GM23248 (cell line): ENCODE measurements around the gene PHKA2. TPM values are rescaled to one million over a fixed set of nuclear protein-coding genes. Genes with fewer than 3 reads are reported as not detected.

ENCODE experiments used
- DNase-seq: peaks from one replicate; pipeline ENCODE4 v3.0.0-alpha.2; 2015
- H2AFZ ChIP-seq: fragments of 200-600 bp; sonication (generic); 2 replicates; pipeline ENCODE4 v1.6.1; 2016; ENCODE audit warnings: antibody characterized with exemption
- H3F3A ChIP-seq: fragments of 200-600 bp; sonication (generic); 2 replicates; pipeline ENCODE4 v1.6.1; 2016; ENCODE audit warnings: mild to moderate bottlenecking, antibody characterized with exemption, mixed run types; ENCODE audit not compliant: insufficient read depth
- H3K27ac ChIP-seq: fragments of 200-600 bp; sonication (generic); 2 replicates; pipeline ENCODE4 v1.5.1; 2016; ENCODE audit warnings: mild to moderate bottlenecking
- H3K27me3 ChIP-seq: fragments of 200-600 bp; sonication (generic); replicated peaks from 2 replicates; pipeline ENCODE4 v1.6.1; 2016; ENCODE audit warnings: mild to moderate bottlenecking; ENCODE audit not compliant: insufficient read depth
- H3K36me3 ChIP-seq: fragments of 200-600 bp; sonication (generic); 2 replicates; pipeline ENCODE4 v1.6.1; 2016; ENCODE audit warnings: low read depth, mild to moderate bottlenecking
- H3K4me1 ChIP-seq: fragments of 200-600 bp; sonication (generic); 2 replicates; pipeline ENCODE4 v1.6.1; 2016; ENCODE audit warnings: mild to moderate bottlenecking; ENCODE audit not compliant: insufficient read depth
- H3K4me2 ChIP-seq: fragments of 200-600 bp; sonication (generic); one replicate; pipeline ENCODE4 v1.6.1; 2016; ENCODE audit warnings: mild to moderate bottlenecking; ENCODE audit not compliant: unreplicated experiment
- H3K4me3 ChIP-seq: fragments of 200-600 bp; sonication (generic); 2 replicates; pipeline ENCODE4 v1.5.1; 2016; ENCODE audit warnings: mild to moderate bottlenecking
- H3K79me2 ChIP-seq: fragments of 200-600 bp; sonication (generic); 2 replicates; pipeline ENCODE4 v1.6.1; 2016; ENCODE audit warnings: mild to moderate bottlenecking; ENCODE audit not compliant: insufficient read depth
- H3K9ac ChIP-seq: fragments of 200-600 bp; sonication (generic); 2 replicates; pipeline ENCODE4 v1.6.1; 2016; ENCODE audit warnings: mild to moderate bottlenecking
- H3K9me2 ChIP-seq: fragments of 200-600 bp; sonication (generic); 2 replicates; pipeline ENCODE4 v1.6.1; 2016; ENCODE audit warnings: mixed run types, mild to moderate bottlenecking, moderate library complexity; ENCODE audit not compliant: insufficient read depth
- H3K9me3 ChIP-seq: fragments of 200-600 bp; sonication (generic); one replicate; pipeline ENCODE4 v1.6.1; 2017; ENCODE audit warnings: low read depth
- H4K20me1 ChIP-seq: fragments of 200-600 bp; sonication (generic); 2 replicates; pipeline ENCODE4 v1.6.0; 2016; ENCODE audit not compliant: insufficient read depth
- EZH2 ChIP-seq: fragments of 200-600 bp; sonication (generic); IDR thresholded peaks from 2 replicates; pipeline ENCODE4 v1.6.1; 2018; ENCODE audit warnings: antibody characterized with exemption, mild to moderate bottlenecking; ENCODE audit not compliant: insufficient read depth, poor library complexity, severe bottlenecking
- EZH2phosphoT487 ChIP-seq: fragments of 200-600 bp; sonication (generic); IDR thresholded peaks from 2 replicates; pipeline ENCODE4 v1.6.1; 2018; ENCODE audit warnings: antibody characterized with exemption, moderate library complexity, mild to moderate bottlenecking, low read depth; ENCODE audit not compliant: insufficient read depth
- WGBS, 2 experiments: methylation state at CpG; one replicate each; pipeline ENCODE4 v1.1.6; 2015 to 2017; ENCODE audit warnings: low lambda C conversion rate in 2 of 2, low coverage in 1 of 2; ENCODE audit errors: missing lambda C conversion rate in 2 of 2; 5-methylcytosine and 5-hydroxymethylcytosine counted together
- in situ Hi-C: fragments of 300-500 bp; cut with MboI; formaldehyde crosslinking; loops from 2 replicates; pipeline ENCODE4 v1.15.0; 2020
- polyA plus RNA-seq: library from polyadenylated mRNA; unstranded; fragments of >200 nt; fragmentation: Nextera tagmentation; extraction: Ambion mirVana; gene quantifications from 2 replicates; pipeline ENCODE4 v1.2.1, GENCODE V29; 2016
- total RNA-seq: library from RNA; depleted of rRNA; stranded (reverse); fragments of >200 nt; shearing (Covaris generic); gene quantifications from 2 replicates; pipeline ENCODE4 v1.2.3, GENCODE V29; 2014

PHKA2 gene
- total and polyA plus RNA-seq, 2 experiments from 2014 or later: 6.8 to 9.9 TPM

DNA sequence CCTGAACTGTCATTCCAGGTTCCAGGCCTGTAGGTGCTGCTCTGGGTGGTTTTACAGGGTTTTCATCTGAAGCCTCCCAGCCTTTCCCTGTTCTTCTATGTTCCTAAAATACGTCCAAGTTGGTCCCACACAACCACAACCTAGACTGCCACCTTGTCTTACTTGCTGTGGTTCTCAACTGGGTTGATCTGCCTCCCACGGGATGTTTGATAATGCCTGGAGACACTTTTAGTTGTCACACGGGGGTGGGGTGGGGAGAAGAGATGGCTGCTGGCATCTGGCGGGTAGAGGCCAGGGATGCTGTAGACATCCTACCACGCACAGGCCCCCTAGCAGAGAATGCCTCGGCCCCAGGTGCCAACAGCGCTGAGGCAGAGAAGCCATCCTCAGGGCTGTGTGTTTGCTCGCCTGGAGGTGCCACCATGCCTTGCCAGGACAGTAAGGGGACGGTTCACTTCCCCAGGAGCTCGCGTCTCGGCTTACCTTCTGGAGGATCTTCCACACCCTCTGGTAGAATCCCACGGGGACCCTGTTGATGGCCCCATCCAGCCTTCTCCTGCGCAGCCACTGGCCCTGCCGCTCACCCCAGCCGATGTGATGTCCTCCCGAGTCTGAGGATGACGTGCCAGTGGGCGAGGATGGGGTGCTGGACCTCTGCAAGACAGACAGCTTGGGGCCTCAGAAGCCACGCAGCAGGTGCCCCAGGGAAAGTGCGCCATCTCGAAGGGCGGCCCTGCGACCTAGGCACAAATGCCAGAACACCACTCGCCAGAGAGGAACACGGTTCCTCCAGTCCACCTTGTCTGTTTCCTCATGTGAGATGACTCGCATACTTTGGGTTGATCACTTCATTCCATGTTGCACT is 87.0 kb downstream of the PHKA2 start:
- Histone ChIP-seq H3K27ac (no peak overlapping the region), H3K9me2 (no peaks in the 10 kb centered on the region), H2AFZ (no peak overlapping the region), H4K20me1 (no peaks in the 10 kb centered on the region), H3F3A (no peaks in the 10 kb centered on the region), H3K36me3 (no peaks in the 10 kb centered on the region), H3K4me1 (no peaks in the 10 kb centered on the region), H3K9me3 (no peaks in the 10 kb centered on the region), H3K4me3 (no peak overlapping the region), H3K79me2 (no peaks in the 10 kb centered on the region), H3K9ac (no peak overlapping the region), H3K4me2 (no peak overlapping the region), H3K27me3 (no peaks in the 10 kb centered on the region)
- WGBS, 2 experiments: 95 to 96% methylated on average over 18 to 25 of the region's 27 CpGs
- TF ChIP-seq EZH2phosphoT487 (no peak), EZH2 (no peak)
- in situ Hi-C loops: loop anchor here (10.0 kb wide), 1 partner anchor 502 kb away; no protein-coding TSS in a partner anchor
- no peak for DNase-seq

DNA sequence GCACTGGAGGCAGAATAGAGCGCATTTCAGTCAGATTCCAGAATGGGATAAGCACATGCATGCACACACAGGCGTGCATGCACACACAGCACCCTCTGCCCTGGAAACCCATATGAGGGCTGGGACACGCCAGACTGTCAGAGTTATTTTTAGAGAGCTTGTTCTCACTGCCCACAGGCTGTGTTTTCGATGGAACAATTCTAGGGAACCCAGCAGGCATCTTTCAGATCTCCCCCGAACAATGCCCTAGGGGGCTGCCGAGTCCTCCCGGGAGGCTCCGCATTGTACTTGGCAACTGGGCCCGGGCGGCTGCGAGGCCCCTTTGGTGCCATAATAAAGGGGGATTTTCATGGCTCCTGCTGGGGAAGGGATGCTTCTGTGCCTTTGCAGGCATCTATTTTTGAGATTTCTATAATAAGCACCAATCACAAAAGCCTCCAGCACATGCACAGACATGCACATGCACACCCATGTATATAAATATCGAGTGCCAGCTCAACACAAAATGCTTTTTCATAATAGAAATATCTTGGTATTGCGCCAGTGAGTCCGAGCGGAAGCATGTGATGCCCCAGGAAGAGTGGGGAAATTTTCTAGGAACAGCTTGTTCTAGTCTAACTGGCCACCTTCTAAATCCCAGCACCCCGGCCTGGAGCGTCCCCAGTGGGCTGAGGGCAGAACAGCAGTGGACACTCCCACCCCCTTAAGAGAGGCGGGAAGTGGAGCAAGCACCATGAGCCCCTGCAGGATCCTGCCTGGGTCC is 88.5 kb downstream of the PHKA2 start:
- Histone ChIP-seq H3K27ac (no peak overlapping the region), H3K79me2 (no peaks in the 10 kb centered on the region), H3K9me3 (no peaks in the 10 kb centered on the region), H3K9ac (no peak overlapping the region), H3K4me2 (no peak overlapping the region), H4K20me1 (no peaks in the 10 kb centered on the region), H2AFZ (no peak overlapping the region), H3K36me3 (no peaks in the 10 kb centered on the region), H3F3A (no peaks in the 10 kb centered on the region), H3K27me3 (no peaks in the 10 kb centered on the region), H3K4me3 (no peak overlapping the region), H3K4me1 (no peaks in the 10 kb centered on the region), H3K9me2 (no peaks in the 10 kb centered on the region)
- no peak for TF ChIP-seq EZH2
- peak; percentile 59 for DNase-seq
- in situ Hi-C loops: loop anchor here (10.0 kb wide), 1 partner anchor 501 kb away; no protein-coding TSS in a partner anchor
- WGBS, 2 experiments: 40 to 43% methylated on average over 16 to 18 of the region's 18 CpGs

DNA sequence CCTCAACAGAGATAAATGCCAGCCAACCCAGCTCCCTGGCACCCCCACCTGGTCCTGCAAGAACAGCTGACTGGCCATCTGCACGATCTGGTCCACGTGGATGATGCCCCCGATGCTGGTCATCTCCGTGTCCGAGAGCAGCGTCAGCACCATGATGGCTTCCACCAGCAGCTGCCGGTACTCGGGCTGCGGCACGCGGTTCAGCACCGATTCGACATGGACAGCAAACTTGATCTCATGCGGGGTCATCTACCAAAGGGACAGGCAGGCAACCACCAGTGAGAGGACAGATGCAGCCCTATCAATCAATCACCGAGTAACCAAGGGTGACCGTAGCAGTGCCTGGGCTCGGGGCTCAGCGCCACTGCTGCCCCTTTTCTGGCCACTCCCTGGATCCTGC is 89.8 kb downstream of the PHKA2 start:
- Histone ChIP-seq H3K79me2 (no peaks in the 10 kb centered on the region), H3K4me3 (no peak overlapping the region), H4K20me1 (no peaks in the 10 kb centered on the region), H3K9me3 (no peaks in the 10 kb centered on the region), H3K4me2 (no peak overlapping the region), H3K27ac (no peak overlapping the region), H3K27me3 (no peaks in the 10 kb centered on the region), H2AFZ (no peak overlapping the region), H3K36me3 (no peaks in the 10 kb centered on the region), H3K9me2 (no peaks in the 10 kb centered on the region), H3K4me1 (no peaks in the 10 kb centered on the region), H3K9ac (no peak overlapping the region), H3F3A (no peaks in the 10 kb centered on the region)
- 96 to 100% methylated on average over 13 of the region's 18 CpGs for WGBS, 2 experiments
- no peak for DNase-seq
- in situ Hi-C loops: loop anchor here (10.0 kb wide), 1 partner anchor 499 kb away; no protein-coding TSS in a partner anchor
- no peak for TF ChIP-seq EZH2phosphoT487
- no peak for TF ChIP-seq EZH2

DNA sequence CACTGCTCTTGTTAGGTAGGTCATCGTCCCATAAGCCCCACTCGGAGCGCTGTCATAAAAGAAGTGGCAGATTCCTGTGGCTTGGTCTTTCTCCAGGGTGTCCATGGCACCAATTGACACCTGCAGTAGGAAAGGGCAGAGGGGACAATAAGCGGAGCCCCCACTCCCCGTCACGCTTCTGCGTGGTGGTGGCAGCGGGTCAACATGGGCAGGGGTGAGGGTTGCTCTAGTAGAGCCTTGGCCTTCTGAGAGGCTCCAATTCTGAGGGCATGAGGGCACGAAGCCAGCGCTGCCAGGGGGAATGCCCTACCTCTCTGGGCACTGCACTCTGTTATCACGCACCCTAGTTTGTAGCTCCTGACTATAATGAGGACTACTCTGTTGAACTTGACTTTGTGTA is 90.4 kb downstream of the PHKA2 start:
- no peak for DNase-seq
- Histone ChIP-seq H3K4me1 (no peaks in the 10 kb centered on the region), H3F3A (no peaks in the 10 kb centered on the region), H3K27me3 (no peaks in the 10 kb centered on the region), H3K36me3 (no peaks in the 10 kb centered on the region), H3K27ac (no peak overlapping the region), H3K9ac (no peak overlapping the region), H3K9me2 (no peaks in the 10 kb centered on the region), H3K9me3 (no peaks in the 10 kb centered on the region), H2AFZ (no peak overlapping the region), H3K4me3 (no peak overlapping the region), H4K20me1 (no peaks in the 10 kb centered on the region), H3K79me2 (no peaks in the 10 kb centered on the region), H3K4me2 (no peak overlapping the region)
- in situ Hi-C loops: loop anchor here (10.0 kb wide), 1 partner anchor 499 kb away; no protein-coding TSS in a partner anchor
- WGBS, 2 experiments: 97 to 98% methylated on average over 5 to 7 of the region's 11 CpGs
- TF ChIP-seq EZH2phosphoT487 (no peak), EZH2 (no peak)
